ENCODE data around the gene SORCS3. TPM values are rescaled to one million over a fixed set of nuclear protein-coding genes. Genes with fewer than 3 reads are reported as not detected.

SORCS3 gene
- under 1 TPM in 1 of 2 donors, not detected in 1; 0.14 TPM for total RNA-seq
- polyA plus RNA-seq: not detected
- long read RNA-seq, donor 1: 0 reads
- long read RNA-seq, donor 2: 0 reads
- long read RNA-seq, donor 3: 0 reads
- long read RNA-seq, donor 4: 0 reads
- long read RNA-seq, donor 5: 0 reads

- Histone ChIP-seq H3K4me3 (no peak within 1 kb of the TSS), H3K36me3 (ENCODE audit: control insufficient read depth in 4 of 4, insufficient read depth in 4 of 4, low read length in 4 of 4) (no peaks in the 10 kb centered on the region), H3K27me3 (ENCODE audit: control insufficient read depth in 3 of 3, insufficient read depth in 3 of 3, low read length in 2 of 3) (peaks cover 19 to 87% (median 56%) of the 10 kb centered on the region in 3 donors), H3K4me1 (ENCODE audit: control insufficient read depth in 5 of 5, insufficient read depth in 5 of 5, low read length in 5 of 5) (peaks cover 0 to 16% (median 11%) of the 10 kb centered on the region in 5 donors), H3K9ac (ENCODE audit: insufficient read depth in 1 of 2, low read length in 2 of 2) (no peak within 1 kb of the TSS), H3K9me3 (ENCODE audit: control insufficient read depth in 4 of 4, insufficient read depth in 3 of 4, low read length in 3 of 4) (peaks cover 0 to 6% (median 0%) of the 10 kb centered on the region in 4 donors), H3K27ac (ENCODE audit: low read depth in 1 of 2, low read length in 1 of 2) (no peak within 1 kb of the TSS)
- WGBS, 2 donors: 1 to 2% methylated on average over 70 to 96 of the region's 96 CpGs
- no peak for TF ChIP-seq CTCF (IDR thresholded peaks at IDR 0.05; ENCODE audit: control extremely low read depth, extremely low read depth)
- ATAC-seq (ENCODE audit: insufficient read depth, low FRiP score): no peak
- DNase-seq: no peak
These were observed at the start of gene SORCS3 for GRCh38 chr10:104641187-104641936. Gene SORCS3 (plus strand): TSS chr10:104641290.

GRCh38 chr10:104591441-104591840 is 49.6 kb upstream of the SORCS3 start:
- Histone ChIP-seq H3K4me3 (no peak overlapping the region), H3K27me3 (ENCODE audit: control insufficient read depth in 3 of 3, insufficient read depth in 3 of 3, low read length in 2 of 3) (peaks cover 0 to 4% (median 3%) of the 10 kb centered on the region in 3 donors), H3K4me1 (ENCODE audit: control insufficient read depth in 5 of 5, insufficient read depth in 5 of 5, low read length in 5 of 5) (no peaks in the 10 kb centered on the region), H3K9me3 (ENCODE audit: control insufficient read depth in 4 of 4, insufficient read depth in 3 of 4, low read length in 3 of 4) (no peaks in the 10 kb centered on the region), H3K36me3 (ENCODE audit: control insufficient read depth in 4 of 4, insufficient read depth in 4 of 4, low read length in 4 of 4) (no peaks in the 10 kb centered on the region), H3K27ac (ENCODE audit: low read depth in 1 of 2, low read length in 1 of 2) (no peak overlapping the region), H3K9ac (ENCODE audit: insufficient read depth in 1 of 2, low read length in 2 of 2) (no peak overlapping the region)
- ATAC-seq (ENCODE audit: insufficient read depth, low FRiP score) (no peak), DNase-seq (no peak)
- WGBS, 2 donors: 82 to 83% methylated on average over 3 of the region's 3 CpGs
- no peak for TF ChIP-seq CTCF (IDR thresholded peaks at IDR 0.05; ENCODE audit: control extremely low read depth, extremely low read depth)

GRCh38 chr10:104601166-104601565 is 39.9 kb upstream of the SORCS3 start:
- H3K36me3 ChIP-seq (ENCODE audit: control insufficient read depth in 4 of 4, insufficient read depth in 4 of 4, low read length in 4 of 4): no peaks in the 10 kb centered on the region
- no peak overlapping the region for H3K4me3 ChIP-seq
- no peaks in the 10 kb centered on the region for H3K9me3 ChIP-seq (ENCODE audit: control insufficient read depth in 4 of 4, insufficient read depth in 3 of 4, low read length in 3 of 4)
- H3K27ac ChIP-seq (ENCODE audit: low read depth in 1 of 2, low read length in 1 of 2): no peak overlapping the region
- H3K27me3 ChIP-seq (ENCODE audit: control insufficient read depth in 3 of 3, insufficient read depth in 3 of 3, low read length in 2 of 3): no peaks in the 10 kb centered on the region
- DNase-seq: no peak
- peaks cover 0 to 1% (median 0%) of the 10 kb centered on the region in 5 donors for H3K4me1 ChIP-seq (ENCODE audit: control insufficient read depth in 5 of 5, insufficient read depth in 5 of 5, low read length in 5 of 5)
- ATAC-seq (ENCODE audit: insufficient read depth, low FRiP score): no peak
- TF ChIP-seq CTCF (IDR thresholded peaks at IDR 0.05; ENCODE audit: control extremely low read depth, extremely low read depth): no peak
- 26 to 33% methylated on average over 1 of the region's 1 CpG for WGBS, 2 donors
- H3K9ac ChIP-seq (ENCODE audit: insufficient read depth in 1 of 2, low read length in 2 of 2): no peak overlapping the region

Measured in lung (tissue), 16 donors.